Heart left ventricle (tissue), 13 donors: ENCODE results near the gene CLCN6.

Source experiments
- POLR2A ChIP-seq, 2 donors: fragments of 450-650 bp; IDR thresholded peaks; one replicate each; pipeline ENCODE4 v1.6.1; 2017; ENCODE audit warnings: antibody characterized with exemption in 2 of 2, mild to moderate bottlenecking in 2 of 2, moderate library complexity in 2 of 2
- TF ChIP-seq, protein P1 (sequence below), 12 donors: fragments of 200-600 bp; sonication (generic) in 4 of 12; IDR thresholded peaks; one replicate each; pipeline versions ENCODE4 v1.5.0 to v1.8.0; 2018 to 2022; ENCODE audit warnings: antibody characterized with exemption in 12 of 12, mild to moderate bottlenecking in 5 of 12
- donor health status: ischemic (EF 13 %, LVEDD 7.1; RV severe dilation, severe dysfunction).
- donor health status: DM: no; HTN: yes; CAD: no.
- donor health status: DM: no; HTN: no; CAD: no.
- donor health status: ischemic (EF 25% LVEDD 6.9; RV normal size, moderate dysfunction).
- donor health status: ischemic (EF 25% LVEDD 5.7; RV mildly dilated, moderate dysfunction).
- donor health status: ischemic (EF 35%, LVEDD 5.7; RV mildly dilated, moderate dysfunction).
- donor health status: nonischemic (EF 11% LVEDD 7.7; RV severe dilation, severe dysfunction).
- donor health status: DM: yes; HTN: yes; CAD: no.
- donor health status: PGD.
- donor health status: ischemic (EF 29% LVEDD 5.4; RV normal size, mild dysfunction).
- donor health status: nonischemic (EF 23%, LVEDD 6.1; RV moderate dilation, normal function).

DNA sequence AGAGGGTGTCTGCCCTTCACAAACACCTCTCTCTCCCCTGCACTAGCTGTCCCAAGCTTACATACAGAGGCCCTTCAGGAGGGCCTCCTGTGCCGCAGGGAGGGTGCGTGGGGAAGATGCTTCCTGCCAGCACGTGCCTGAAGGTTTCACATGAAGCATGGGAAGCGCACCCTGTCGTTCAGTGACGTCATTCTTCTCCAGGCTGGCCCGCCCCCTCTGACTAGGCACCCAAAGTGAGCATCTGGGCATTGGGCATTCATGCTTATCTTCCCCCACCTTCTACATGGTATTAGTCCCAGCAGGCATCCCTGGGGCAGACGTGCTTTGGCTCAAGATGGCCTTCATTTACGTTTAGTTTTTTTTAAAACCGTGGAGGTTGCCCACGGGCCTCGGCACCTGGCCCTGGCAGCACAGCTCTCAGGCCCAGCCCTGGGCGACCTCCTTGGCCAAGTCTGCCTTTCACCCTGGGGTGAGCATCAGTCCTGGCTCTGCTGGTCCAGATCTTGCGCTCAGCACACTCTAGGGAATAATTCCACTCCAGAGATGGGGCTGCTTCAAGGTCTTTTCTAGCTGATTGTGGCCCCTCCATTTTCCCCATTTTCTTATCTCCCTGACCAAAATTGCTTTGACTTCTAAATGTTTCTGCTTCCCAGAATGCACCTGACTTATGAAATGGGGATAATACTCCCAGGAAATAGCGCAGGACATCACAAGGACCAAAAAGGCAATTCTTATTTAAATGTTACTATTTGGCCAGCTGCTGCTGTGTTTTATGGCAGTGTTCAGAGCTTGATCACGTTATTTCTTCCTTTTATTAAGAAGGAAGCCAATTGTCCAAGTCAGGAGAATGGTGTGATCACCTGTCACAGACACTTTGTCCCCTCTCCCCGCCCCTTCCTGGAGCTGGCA is 35.5 kb downstream of the CLCN6 start:
- TF ChIP-seq, protein P1, sequence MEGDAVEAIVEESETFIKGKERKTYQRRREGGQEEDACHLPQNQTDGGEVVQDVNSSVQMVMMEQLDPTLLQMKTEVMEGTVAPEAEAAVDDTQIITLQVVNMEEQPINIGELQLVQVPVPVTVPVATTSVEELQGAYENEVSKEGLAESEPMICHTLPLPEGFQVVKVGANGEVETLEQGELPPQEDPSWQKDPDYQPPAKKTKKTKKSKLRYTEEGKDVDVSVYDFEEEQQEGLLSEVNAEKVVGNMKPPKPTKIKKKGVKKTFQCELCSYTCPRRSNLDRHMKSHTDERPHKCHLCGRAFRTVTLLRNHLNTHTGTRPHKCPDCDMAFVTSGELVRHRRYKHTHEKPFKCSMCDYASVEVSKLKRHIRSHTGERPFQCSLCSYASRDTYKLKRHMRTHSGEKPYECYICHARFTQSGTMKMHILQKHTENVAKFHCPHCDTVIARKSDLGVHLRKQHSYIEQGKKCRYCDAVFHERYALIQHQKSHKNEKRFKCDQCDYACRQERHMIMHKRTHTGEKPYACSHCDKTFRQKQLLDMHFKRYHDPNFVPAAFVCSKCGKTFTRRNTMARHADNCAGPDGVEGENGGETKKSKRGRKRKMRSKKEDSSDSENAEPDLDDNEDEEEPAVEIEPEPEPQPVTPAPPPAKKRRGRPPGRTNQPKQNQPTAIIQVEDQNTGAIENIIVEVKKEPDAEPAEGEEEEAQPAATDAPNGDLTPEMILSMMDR (IDR thresholded peaks at IDR 0.05) = no peak
- TF ChIP-seq POLR2A (IDR thresholded peaks at IDR 0.05) = no peak
